ENCODE measurements around the gene FAM168A. TPM values are rescaled to one million over a fixed set of nuclear protein-coding genes. Genes with fewer than 3 reads are reported as not detected.

The FAM168A gene
- total RNA-seq, 5 donors from 2014 or later (not counting 1 experiment from before 2014, with no cell fraction given), result 23.6 to 27.0 (median 24.7) TPM

DNA sequence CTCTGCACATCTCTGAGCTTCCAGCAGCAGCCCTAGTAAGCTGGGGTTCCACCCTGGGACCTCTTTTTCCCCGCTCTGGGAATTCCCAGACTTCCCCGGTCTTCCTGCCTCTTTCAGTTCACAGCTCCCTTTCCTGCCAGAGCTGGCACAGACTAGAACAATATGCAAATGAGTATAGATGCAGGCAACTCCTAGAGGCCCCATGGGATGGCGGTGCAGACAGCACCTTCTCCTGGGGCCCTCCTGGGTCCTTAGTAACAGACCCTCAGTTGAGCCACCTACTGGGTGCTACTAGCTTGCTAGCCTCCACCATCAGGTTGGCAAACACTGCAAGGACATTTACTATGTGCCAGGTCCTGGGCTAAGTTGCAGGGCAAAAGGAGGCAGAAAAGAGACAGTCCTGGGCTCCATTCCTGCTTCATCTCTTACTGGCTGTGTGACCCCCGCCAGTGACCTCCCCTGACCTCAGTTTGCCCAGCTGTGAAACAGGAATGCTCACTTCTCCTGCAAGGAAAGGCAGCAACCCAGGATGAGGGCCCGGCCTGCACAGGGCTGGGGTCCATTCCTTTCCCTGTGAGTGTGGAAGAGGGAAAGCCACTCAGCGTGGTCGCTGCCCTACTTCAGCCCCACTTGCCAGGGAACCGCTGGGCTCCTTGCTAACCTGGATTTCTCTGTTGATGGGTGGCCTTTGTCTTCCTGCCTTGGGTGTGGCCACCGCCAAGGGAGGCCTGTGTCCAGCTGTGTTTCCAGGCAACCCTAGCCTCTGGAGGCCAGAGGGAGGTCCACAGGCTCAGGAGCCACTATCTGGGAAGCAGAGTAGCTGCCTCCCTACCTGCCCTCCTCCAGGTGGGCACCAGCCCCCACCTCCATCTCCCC, 214.4 kb downstream of the FAM168A start:
- H3K27ac ChIP-seq (ENCODE audit: low read length), result no peak overlapping the region
- no peak overlapping the region for H3K4me3 Mint-ChIP-seq

DNA sequence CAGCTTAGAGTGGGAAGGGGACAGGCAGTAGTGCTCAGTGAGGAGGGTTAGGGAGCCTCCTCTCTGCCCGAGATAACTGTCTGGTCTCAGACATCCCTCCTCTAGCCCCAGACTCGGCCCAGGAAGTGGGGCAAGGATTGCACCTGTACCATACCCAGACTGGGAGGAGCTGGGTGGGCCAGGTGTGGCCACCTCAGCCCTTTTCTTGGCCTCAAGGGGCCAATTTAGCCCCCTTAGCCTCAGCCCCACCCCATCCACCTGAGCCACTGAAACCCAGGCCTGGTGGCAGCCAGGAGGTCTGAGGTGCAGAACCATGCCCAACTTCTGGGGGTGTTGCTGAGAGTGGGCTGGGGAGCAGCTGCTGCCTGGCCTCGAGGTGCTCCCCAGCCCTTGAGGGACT, 215.2 kb downstream of the FAM168A start:
- no peaks in the 10 kb centered on the region for H3K27me3 Mint-ChIP-seq
- peaks cover 78 to 90% (median 78%) of the 10 kb centered on the region in 3 donors for H3K4me1 Mint-ChIP-seq
- H3K36me3 Mint-ChIP-seq, result no peaks in the 10 kb centered on the region
- H3K36me3 ChIP-seq (ENCODE audit: control insufficient read depth in 2 of 2, extremely low read depth in 1 of 2, insufficient read depth in 1 of 2, low read length in 1 of 2), result no peaks in the 10 kb centered on the region
- H3K4me3 Mint-ChIP-seq, result no peak overlapping the region
- H3K27ac Mint-ChIP-seq, result peak overlapping the region in 1 of 2 donors; percentile 82
- H3K9me3 Mint-ChIP-seq, result no peaks in the 10 kb centered on the region
- WGBS (ENCODE audit: insufficient coverage), result 43% methylated on average over 1 of the region's 3 CpGs
- no peaks in the 10 kb centered on the region for H3K27me3 ChIP-seq (replicated peaks in 1 of 2; ENCODE audit: control insufficient read depth in 2 of 2, extremely low read depth in 1 of 2, insufficient read depth in 2 of 2, low read length in 1 of 2)
- peak in 1 of 4 experiments; percentile 3 for ATAC-seq (replicated peaks in 1 of 4)
- no peak for DNase-seq
- no peak overlapping the region for H3K4me3 ChIP-seq (ENCODE audit: control insufficient read depth in 1 of 2, extremely low read depth in 1 of 2, low read length in 1 of 2)
- H3K4me1 ChIP-seq (ENCODE audit: control insufficient read depth in 1 of 2, extremely low read depth in 1 of 2, insufficient read depth in 2 of 2, low read length in 2 of 2), result peaks cover 19 to 69% of the 10 kb centered on the region in 2 experiments
- POLR2A ChIA-PET, result interaction anchor here in 1 of 2 donors (0.6 kb wide), 1 partner anchor 16 kb away, joined by 6 read pairs; no protein-coding TSS in a partner anchor
- CTCF ChIA-PET, result no interaction called here
- no peaks in the 10 kb centered on the region for H3K9me3 ChIP-seq
- no peak overlapping the region for H3K27ac ChIP-seq (ENCODE audit: low read length)

More for the DNA sequence above, 214.4 kb downstream of the FAM168A start:
- Histone ChIP-seq H3K4me1 (ENCODE audit: control insufficient read depth in 1 of 2, extremely low read depth in 1 of 2, insufficient read depth in 2 of 2, low read length in 2 of 2) (peaks cover 19 to 66% of the 10 kb centered on the region in 2 experiments), H3K9me3 (no peaks in the 10 kb centered on the region), H3K4me3 (ENCODE audit: control insufficient read depth in 1 of 2, extremely low read depth in 1 of 2, low read length in 1 of 2) (no peak overlapping the region), H3K27me3 (replicated peaks in 1 of 2; ENCODE audit: control insufficient read depth in 2 of 2, extremely low read depth in 1 of 2, insufficient read depth in 2 of 2, low read length in 1 of 2) (no peaks in the 10 kb centered on the region), H3K36me3 (ENCODE audit: control insufficient read depth in 2 of 2, extremely low read depth in 1 of 2, insufficient read depth in 1 of 2, low read length in 1 of 2) (no peaks in the 10 kb centered on the region)
- Mint-ChIP-seq H3K36me3 (no peaks in the 10 kb centered on the region), H3K27me3 (no peaks in the 10 kb centered on the region), H3K9me3 (no peaks in the 10 kb centered on the region), H3K4me1 (peaks cover 75 to 89% (median 77%) of the 10 kb centered on the region in 3 donors), H3K27ac (peak overlapping the region; percentile 53 to 82)
- ATAC-seq (replicated peaks in 1 of 4), result no peak
- POLR2A ChIA-PET, result interaction anchor here in 1 of 2 donors (0.6 kb wide), 1 partner anchor 16 kb away, joined by 6 read pairs; no protein-coding TSS in a partner anchor
- 87% methylated on average over 8 of the region's 9 CpGs for WGBS (ENCODE audit: insufficient coverage)
- no peak for DNase-seq
- CTCF ChIA-PET, result interaction anchor here (0.5 to 1.0 kb wide), 3 partner anchors 10 to 33 kb away, joined by 3 read pairs; no protein-coding TSS in a partner anchor

DNA sequence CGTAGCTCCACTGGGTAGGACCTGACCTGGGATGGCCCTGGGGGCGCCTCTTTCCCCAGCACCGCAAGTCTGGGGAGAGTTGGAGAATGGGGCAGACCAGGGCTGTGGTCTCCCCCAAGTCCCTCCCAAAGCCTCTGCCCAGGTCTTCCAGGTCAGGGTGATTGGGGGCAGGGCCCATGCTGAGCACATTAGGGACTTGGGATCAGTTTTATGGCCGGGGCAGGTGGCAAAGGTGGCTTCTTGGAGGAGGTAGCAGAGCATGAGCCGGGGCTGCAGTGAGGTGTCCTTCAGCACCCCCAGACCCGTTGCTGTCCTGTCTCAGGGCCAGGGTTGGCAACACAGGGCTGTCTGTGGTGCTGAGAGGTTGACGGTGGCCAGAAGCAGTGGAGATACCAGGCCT, 215.7 kb downstream of the FAM168A start:
- Mint-ChIP-seq H3K4me1 (peaks cover 79 to 92% (median 79%) of the 10 kb centered on the region in 3 donors), H3K27me3 (no peaks in the 10 kb centered on the region), H3K4me3 (peak overlapping the region in 1 of 3 donors; percentile 20), H3K9me3 (no peaks in the 10 kb centered on the region), H3K36me3 (no peaks in the 10 kb centered on the region), H3K27ac (peak overlapping the region; percentile 55 to 82)
- Histone ChIP-seq H3K4me3 (ENCODE audit: control insufficient read depth in 1 of 2, extremely low read depth in 1 of 2, low read length in 1 of 2) (no peak overlapping the region), H3K36me3 (ENCODE audit: control insufficient read depth in 2 of 2, extremely low read depth in 1 of 2, insufficient read depth in 1 of 2, low read length in 1 of 2) (no peaks in the 10 kb centered on the region), H3K27me3 (replicated peaks in 1 of 2; ENCODE audit: control insufficient read depth in 2 of 2, extremely low read depth in 1 of 2, insufficient read depth in 2 of 2, low read length in 1 of 2) (no peaks in the 10 kb centered on the region), H3K27ac (ENCODE audit: low read length) (no peak overlapping the region), H3K9me3 (no peaks in the 10 kb centered on the region), H3K4me1 (ENCODE audit: control insufficient read depth in 1 of 2, extremely low read depth in 1 of 2, insufficient read depth in 2 of 2, low read length in 2 of 2) (peaks cover 22 to 73% of the 10 kb centered on the region in 2 experiments)
- ChIA-PET POLR2A (no interaction called here), CTCF (no interaction called here)
- ATAC-seq (replicated peaks in 1 of 4), result no peak
- no peak for DNase-seq
- WGBS (ENCODE audit: insufficient coverage), result 93% methylated on average over 3 of the region's 7 CpGs

DNA sequence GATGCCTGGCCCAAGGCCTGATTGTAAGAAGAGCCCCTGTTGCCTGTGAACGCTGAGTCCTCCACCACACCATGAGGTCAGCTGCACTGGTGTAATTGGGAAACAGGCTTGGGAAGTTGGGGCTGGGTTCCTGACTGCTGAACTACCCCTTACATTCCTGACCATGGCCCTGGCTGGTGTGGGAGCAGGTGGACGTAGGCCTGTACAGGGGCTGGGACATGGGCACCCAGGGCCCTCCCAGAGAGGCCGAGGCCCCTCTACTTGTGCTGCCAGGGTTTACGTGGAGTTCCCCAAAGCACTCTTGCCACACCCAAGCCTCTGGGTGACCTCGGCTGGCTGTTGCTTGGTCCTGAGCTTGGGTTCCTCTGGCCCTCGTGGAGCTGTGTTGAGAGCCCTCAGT, 216.3 kb downstream of the FAM168A start:
- H3K36me3 ChIP-seq (ENCODE audit: control insufficient read depth in 2 of 2, extremely low read depth in 1 of 2, insufficient read depth in 1 of 2, low read length in 1 of 2), result no peaks in the 10 kb centered on the region
- no peaks in the 10 kb centered on the region for H3K36me3 Mint-ChIP-seq
- DNase-seq (no peak), ATAC-seq (replicated peaks in 1 of 4) (no peak)
- H3K27ac Mint-ChIP-seq, result no peak overlapping the region
- ChIA-PET POLR2A (no interaction called here), CTCF (interaction anchor here in 1 of 2 donors (0.8 kb wide), 1 partner anchor 30 kb away, joined by 3 read pairs; no protein-coding TSS in a partner anchor)
- no peak overlapping the region for H3K4me3 Mint-ChIP-seq
- WGBS (ENCODE audit: insufficient coverage), result 82% methylated on average over 5 of the region's 6 CpGs
- H3K9me3 ChIP-seq, result no peaks in the 10 kb centered on the region
- H3K27ac ChIP-seq (ENCODE audit: low read length), result no peak overlapping the region
- peaks cover 78 to 90% (median 79%) of the 10 kb centered on the region in 3 donors for H3K4me1 Mint-ChIP-seq
- no peaks in the 10 kb centered on the region for H3K9me3 Mint-ChIP-seq
- H3K27me3 Mint-ChIP-seq, result no peaks in the 10 kb centered on the region
- H3K4me3 ChIP-seq (ENCODE audit: control insufficient read depth in 1 of 2, extremely low read depth in 1 of 2, low read length in 1 of 2), result no peak overlapping the region
- H3K27me3 ChIP-seq (replicated peaks in 1 of 2; ENCODE audit: control insufficient read depth in 2 of 2, extremely low read depth in 1 of 2, insufficient read depth in 2 of 2, low read length in 1 of 2), result no peaks in the 10 kb centered on the region
- H3K4me1 ChIP-seq (ENCODE audit: control insufficient read depth in 1 of 2, extremely low read depth in 1 of 2, insufficient read depth in 2 of 2, low read length in 2 of 2), result peaks cover 23 to 71% of the 10 kb centered on the region in 2 experiments

DNA sequence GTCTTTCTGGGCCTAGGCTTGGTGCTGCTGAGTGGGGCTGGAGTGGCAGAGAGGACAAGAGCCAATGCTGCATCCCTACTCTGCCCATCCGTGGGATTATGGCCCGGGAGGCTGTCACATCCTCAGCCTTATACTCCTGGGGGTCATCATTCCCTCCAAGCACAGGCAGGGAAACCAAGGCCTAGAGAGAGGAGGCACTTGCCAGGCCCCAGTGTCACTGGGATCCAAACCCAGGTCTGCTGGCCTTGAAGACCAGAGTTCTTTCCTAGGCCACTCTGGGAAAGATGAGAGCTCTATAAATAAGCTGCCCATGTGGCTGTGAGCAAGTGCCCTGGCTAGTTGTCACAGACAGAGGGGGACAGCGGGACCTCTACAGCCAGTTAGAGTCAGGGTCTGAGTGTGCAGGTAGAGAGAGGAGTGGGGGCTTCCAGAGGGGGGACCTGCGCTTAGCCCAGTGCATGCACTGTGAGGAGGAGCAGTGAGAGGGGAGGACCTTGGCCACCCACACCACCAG, 217.0 kb downstream of the FAM168A start:
- H3K4me1 ChIP-seq (ENCODE audit: control insufficient read depth in 1 of 2, extremely low read depth in 1 of 2, insufficient read depth in 2 of 2, low read length in 2 of 2), result peaks cover 16 to 65% of the 10 kb centered on the region in 2 experiments
- CTCF ChIA-PET, result interaction anchor here in 1 of 2 donors (0.8 kb wide), 1 partner anchor 30 kb away, joined by 3 read pairs; no protein-coding TSS in a partner anchor
- H3K36me3 ChIP-seq (ENCODE audit: control insufficient read depth in 2 of 2, extremely low read depth in 1 of 2, insufficient read depth in 1 of 2, low read length in 1 of 2), result no peaks in the 10 kb centered on the region
- Mint-ChIP-seq H3K27me3 (no peaks in the 10 kb centered on the region), H3K4me1 (peaks cover 71 to 85% (median 73%) of the 10 kb centered on the region in 3 donors), H3K9me3 (no peaks in the 10 kb centered on the region), H3K36me3 (no peaks in the 10 kb centered on the region), H3K4me3 (no peak overlapping the region), H3K27ac (no peak overlapping the region)
- no peaks in the 10 kb centered on the region for H3K27me3 ChIP-seq (replicated peaks in 1 of 2; ENCODE audit: control insufficient read depth in 2 of 2, extremely low read depth in 1 of 2, insufficient read depth in 2 of 2, low read length in 1 of 2)
- no peak for ATAC-seq (replicated peaks in 1 of 4)
- no peak overlapping the region for H3K4me3 ChIP-seq (ENCODE audit: control insufficient read depth in 1 of 2, extremely low read depth in 1 of 2, low read length in 1 of 2)
- no peak for DNase-seq
- WGBS (ENCODE audit: insufficient coverage), result 100% methylated on average over 1 of the region's 4 CpGs
- H3K27ac ChIP-seq (ENCODE audit: low read length), result no peak overlapping the region
- no peaks in the 10 kb centered on the region for H3K9me3 ChIP-seq
- POLR2A ChIA-PET, result no interaction called here

DNA sequence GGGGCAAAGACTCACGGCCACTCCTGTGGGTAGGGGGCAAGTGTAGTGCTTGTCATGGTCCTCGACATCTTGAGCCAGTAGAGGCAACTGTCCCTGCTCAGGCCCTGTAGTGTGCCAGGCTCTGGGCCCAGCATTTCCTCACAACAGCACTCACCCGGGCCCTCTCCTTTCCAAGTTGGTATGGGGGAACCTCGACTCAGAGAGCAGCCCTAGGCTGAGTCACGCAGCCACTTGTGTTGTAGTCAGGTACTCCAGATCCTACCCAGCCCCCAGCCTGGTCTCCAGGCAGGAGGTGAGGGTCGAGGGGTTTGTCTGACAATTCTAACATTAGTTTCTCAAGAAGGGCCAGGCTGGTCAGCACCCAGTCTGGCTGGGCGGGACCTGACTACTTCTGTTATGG, 217.6 kb downstream of the FAM168A start:
- no peak for ATAC-seq (replicated peaks in 1 of 4)
- 100% methylated on average over 5 of the region's 7 CpGs for WGBS (ENCODE audit: insufficient coverage)
- Mint-ChIP-seq H3K27ac (peak overlapping the region in 1 of 2 donors; percentile 28), H3K9me3 (no peaks in the 10 kb centered on the region), H3K4me1 (peaks cover 70 to 85% (median 73%) of the 10 kb centered on the region in 3 donors), H3K27me3 (no peaks in the 10 kb centered on the region), H3K4me3 (no peak overlapping the region), H3K36me3 (no peaks in the 10 kb centered on the region)
- no peaks in the 10 kb centered on the region for H3K27me3 ChIP-seq (replicated peaks in 1 of 2; ENCODE audit: control insufficient read depth in 2 of 2, extremely low read depth in 1 of 2, insufficient read depth in 2 of 2, low read length in 1 of 2)
- ChIA-PET POLR2A (no interaction called here), CTCF (interaction anchor here in 1 of 2 donors (0.6 kb wide), 1 partner anchor 300 kb away, joined by 3 read pairs; no protein-coding TSS in a partner anchor)
- no peaks in the 10 kb centered on the region for H3K36me3 ChIP-seq (ENCODE audit: control insufficient read depth in 2 of 2, extremely low read depth in 1 of 2, insufficient read depth in 1 of 2, low read length in 1 of 2)
- peaks cover 11 to 65% of the 10 kb centered on the region in 2 experiments for H3K4me1 ChIP-seq (ENCODE audit: control insufficient read depth in 1 of 2, extremely low read depth in 1 of 2, insufficient read depth in 2 of 2, low read length in 2 of 2)
- no peak overlapping the region for H3K4me3 ChIP-seq (ENCODE audit: control insufficient read depth in 1 of 2, extremely low read depth in 1 of 2, low read length in 1 of 2)
- DNase-seq, result no peak
- no peaks in the 10 kb centered on the region for H3K9me3 ChIP-seq
- H3K27ac ChIP-seq (ENCODE audit: low read length), result no peak overlapping the region

Measured in T-cell (primary cell).